RWPE1 (cell line): ENCODE data around the gene TMEM116.
"Not testable (repeated sequence)": the region's sequence is repeated elsewhere in the genome, so short reads cannot be mapped to it uniquely, and the experiment has no call there.

Experiments
- CTCF ChIA-PET: fragments of 350-600 bp; sonication (Branson Sonifier 250); formaldehyde crosslinking; extraction: SDS; loops from one replicate; lab custom pipeline; 2021; lab: Yijun Ruan, JAX
- POLR2A ChIA-PET: fragments of 400-600 bp; formaldehyde crosslinking; extraction: SDS; loops from one replicate; lab custom pipeline; 2020; ENCODE audit warnings: antibody characterized with exemption; ENCODE audit not compliant: low non-redundant PET; lab: Yijun Ruan, JAX
- DNase-seq: peaks from one replicate; pipeline ENCODE4 v3.0.0; 2012; ENCODE audit warnings: low spot score
- H3K27ac ChIP-seq: fragments of 450-650 bp; 2 replicates; pipeline ENCODE4 v1.5.1; 2017
- TF ChIP-seq, protein P1 (sequence below): fragments of 450-650 bp; conservative IDR thresholded peaks from 2 replicates; pipeline ENCODE4 v1.5.1; 2017; ENCODE audit warnings: low read depth, mild to moderate bottlenecking

The TMEM116 gene

DNA sequence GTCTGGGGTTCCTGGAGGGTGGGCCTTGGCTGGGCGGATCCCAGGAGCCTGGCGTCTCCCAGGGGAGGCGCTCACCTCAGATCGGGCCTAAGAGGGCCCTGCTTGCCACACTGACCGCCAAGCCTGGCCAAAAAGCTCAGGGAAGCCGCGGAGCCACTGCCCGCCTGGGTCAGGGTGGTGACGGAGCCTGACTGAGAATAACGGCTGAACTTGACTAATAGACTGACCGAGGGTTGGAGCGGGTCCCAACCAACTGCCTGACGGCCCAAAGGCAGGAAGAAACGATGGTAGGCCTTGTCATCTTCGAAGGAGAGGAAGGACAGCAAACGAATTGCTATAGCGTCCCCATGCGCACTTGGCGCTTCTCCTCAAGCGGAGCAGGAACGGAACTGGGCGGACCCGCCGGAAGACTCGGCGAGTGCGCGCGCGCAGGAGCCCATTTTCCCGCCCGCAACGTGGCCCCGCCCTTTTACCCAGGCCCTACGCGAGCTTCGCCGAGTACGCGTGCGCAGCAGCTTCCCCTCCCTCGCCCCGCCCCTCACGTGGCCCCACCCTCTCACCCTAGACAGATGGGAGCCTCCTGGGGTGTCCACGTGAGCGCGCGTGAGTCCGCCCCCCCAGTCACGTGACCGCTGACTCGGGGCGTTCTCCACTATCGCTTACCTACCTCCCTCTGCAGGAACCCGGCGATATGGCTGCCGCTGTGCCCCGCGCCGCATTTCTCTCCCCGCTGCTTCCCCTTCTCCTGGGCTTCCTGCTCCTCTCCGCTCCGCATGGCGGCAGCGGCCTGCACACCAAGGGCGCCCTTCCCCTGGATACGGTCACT lies at the start of gene TMEM116, which contains the start of gene ERP29:
TMEM116 (minus strand) TSS at position 391 of the 826 bp plus-strand sequence. CDS start 7,895 bp downstream, outside the sequence.
ERP29 (plus strand) TSS at position 652 of the 826 bp plus-strand sequence; CDS start at position 692, 40 bp downstream.
- POLR2A ChIA-PET: interaction anchor here (1.0 to 1.3 kb wide), 3 partner anchors 8 to 95 kb away, joined by 3 to 4 read pairs (median 3); no protein-coding TSS in a partner anchor
- TF ChIP-seq, protein P1, sequence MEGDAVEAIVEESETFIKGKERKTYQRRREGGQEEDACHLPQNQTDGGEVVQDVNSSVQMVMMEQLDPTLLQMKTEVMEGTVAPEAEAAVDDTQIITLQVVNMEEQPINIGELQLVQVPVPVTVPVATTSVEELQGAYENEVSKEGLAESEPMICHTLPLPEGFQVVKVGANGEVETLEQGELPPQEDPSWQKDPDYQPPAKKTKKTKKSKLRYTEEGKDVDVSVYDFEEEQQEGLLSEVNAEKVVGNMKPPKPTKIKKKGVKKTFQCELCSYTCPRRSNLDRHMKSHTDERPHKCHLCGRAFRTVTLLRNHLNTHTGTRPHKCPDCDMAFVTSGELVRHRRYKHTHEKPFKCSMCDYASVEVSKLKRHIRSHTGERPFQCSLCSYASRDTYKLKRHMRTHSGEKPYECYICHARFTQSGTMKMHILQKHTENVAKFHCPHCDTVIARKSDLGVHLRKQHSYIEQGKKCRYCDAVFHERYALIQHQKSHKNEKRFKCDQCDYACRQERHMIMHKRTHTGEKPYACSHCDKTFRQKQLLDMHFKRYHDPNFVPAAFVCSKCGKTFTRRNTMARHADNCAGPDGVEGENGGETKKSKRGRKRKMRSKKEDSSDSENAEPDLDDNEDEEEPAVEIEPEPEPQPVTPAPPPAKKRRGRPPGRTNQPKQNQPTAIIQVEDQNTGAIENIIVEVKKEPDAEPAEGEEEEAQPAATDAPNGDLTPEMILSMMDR: no peak; the same call in 1 of the 2 replicates
- peak; percentile 100 for DNase-seq
- CTCF ChIA-PET: interaction anchor here (0.7 kb wide), 1 partner anchor 148 kb away, joined by 3 read pairs; no protein-coding TSS in a partner anchor
- H3K27ac ChIP-seq: peak within 1 kb of the TSS; percentile 99

DNA sequence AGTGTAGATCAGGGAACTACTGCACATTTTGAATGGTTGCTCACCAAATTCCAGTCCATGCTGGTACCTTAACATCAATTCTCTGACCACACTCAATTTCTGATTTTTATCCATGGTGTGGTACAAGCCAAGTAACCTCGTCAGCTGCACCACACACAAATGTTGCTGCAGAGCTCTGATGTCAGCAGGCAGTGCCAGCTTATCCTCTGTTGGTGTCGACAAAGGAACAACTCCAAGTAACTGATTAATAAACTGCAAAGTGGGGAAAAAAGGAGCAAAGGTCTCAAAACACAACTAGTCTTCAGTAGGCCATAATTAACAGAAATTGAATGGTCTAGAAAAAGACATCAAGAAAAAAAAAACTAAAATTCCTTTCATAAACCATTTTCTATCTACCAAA lies 48.2 kb upstream of the TMEM116 start:
- POLR2A ChIA-PET: no interaction called here
- CTCF ChIA-PET: interaction anchor here (0.6 kb wide), 1 partner anchor 53 kb away, joined by 5 read pairs; no protein-coding TSS in a partner anchor

DNA sequence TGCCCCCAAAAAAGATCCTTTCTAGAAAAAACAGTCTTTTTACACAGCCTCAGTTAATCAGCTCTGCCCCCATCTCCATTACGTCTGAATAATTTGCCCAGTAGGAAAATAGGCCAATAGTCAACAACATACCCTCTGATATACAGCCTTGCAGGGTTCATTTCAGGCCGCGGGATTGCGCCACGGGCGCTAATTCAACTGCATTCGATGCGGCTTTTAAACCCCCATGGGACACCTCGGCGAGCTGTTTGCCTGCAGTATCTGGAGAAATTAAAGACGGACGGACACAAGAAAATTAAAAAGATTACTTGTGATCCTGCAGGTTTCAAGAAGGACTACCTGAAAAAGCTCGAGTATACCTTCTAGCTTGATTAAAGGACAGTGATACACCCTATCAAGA lies 36.4 kb upstream of the TMEM116 start:
- no peak for DNase-seq
- CTCF ChIA-PET: interaction anchor here (0.7 kb wide), 1 partner anchor 31 kb away, joined by 3 read pairs; no protein-coding TSS in a partner anchor
- TF ChIP-seq, protein P1: no peak
- POLR2A ChIA-PET: no interaction called here
- H3K27ac ChIP-seq: no peak overlapping the region

More for the DNA sequence above, 48.2 kb upstream of the TMEM116 start:
- H3K27ac ChIP-seq: no peak overlapping the region
- no peak for DNase-seq
- TF ChIP-seq, protein P1: no peak

DNA sequence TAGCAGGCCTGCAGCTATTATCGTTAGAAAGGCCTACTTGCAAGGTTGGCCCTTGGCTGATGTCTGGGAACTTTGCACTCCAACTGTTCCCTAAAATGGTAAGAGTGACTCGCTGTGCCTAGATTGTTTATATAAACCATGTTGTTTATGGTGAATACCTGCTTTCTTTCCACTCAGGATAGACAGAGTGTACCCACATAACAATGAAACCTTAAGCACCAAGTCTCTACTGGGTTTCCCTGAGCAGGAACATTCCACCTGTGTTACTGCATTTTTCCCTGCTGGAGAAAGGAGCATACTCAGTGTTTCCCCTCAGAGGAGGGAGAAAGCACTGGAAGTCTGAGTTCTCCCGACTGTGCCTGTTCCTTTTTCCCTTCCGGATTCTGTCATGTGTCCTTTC lies 33.0 kb upstream of the TMEM116 start:
- TF ChIP-seq, protein P1: no peak
- ChIA-PET POLR2A (no interaction called here), CTCF (no interaction called here)
- H3K27ac ChIP-seq: no peak overlapping the region
- no peak for DNase-seq

DNA sequence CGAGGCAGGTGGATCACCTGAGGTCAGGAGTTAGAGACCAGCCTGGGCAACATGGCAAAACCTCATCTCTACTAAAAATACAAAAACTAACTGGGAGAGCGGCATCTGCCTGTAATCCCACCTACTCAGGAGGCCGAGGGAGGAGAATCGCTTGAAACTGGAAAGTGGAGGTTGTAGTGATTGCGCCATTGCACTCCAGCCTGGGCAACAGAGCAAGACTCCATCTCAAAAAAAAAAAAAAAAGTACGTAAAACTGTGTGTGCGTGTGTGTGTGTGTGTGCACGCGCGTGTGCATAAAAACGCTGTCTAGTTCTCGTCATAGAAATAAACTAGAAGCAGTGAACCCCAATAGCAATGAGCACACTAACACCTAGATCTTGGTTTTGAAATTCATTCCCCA lies 23.6 kb upstream of the TMEM116 start:
- H3K27ac ChIP-seq, POLR2A ChIA-PET, DNase-seq: not testable (repeated sequence)
- CTCF ChIA-PET: interaction anchor here (0.6 kb wide), 1 partner anchor 364 kb away, joined by 5 read pairs; no protein-coding TSS in a partner anchor

DNA sequence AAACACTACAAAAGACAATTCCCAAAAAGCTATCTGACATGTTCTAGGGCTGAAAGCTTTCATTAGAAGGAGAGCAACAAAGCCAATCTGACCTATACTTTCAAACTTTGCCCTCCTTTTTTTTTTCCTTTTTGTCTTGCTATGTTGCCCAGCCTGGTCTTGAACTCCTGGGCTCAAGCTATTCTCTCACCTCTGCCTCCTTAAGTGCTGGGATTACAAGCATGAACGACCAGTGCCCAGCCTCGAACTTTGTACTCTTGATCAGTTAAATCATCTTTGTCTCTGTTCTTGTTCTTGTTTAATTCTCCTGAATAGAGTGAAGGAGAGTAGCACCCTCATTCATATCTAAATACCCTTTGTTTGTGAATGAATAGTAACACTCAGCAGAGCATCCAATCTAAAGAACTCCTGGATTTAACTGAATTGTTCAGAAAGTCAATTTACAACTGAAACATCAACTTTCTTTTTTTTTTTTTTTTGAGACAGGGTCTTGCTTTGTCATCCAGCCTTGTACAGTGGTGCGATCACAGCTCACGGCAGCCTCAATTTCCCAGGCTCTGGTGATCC lies 22.3 kb upstream of the TMEM116 start:
- no peak overlapping the region for H3K27ac ChIP-seq
- no peak for DNase-seq
- POLR2A ChIA-PET: no interaction called here
- TF ChIP-seq, protein P1: no peak
- CTCF ChIA-PET: interaction anchor here (0.6 kb wide), 1 partner anchor 15 kb away, joined by 3 read pairs; no protein-coding TSS in a partner anchor
